ENCODE measurements around the gene ACTRT2. TPM values are rescaled to one million over a fixed set of nuclear protein-coding genes. Genes with fewer than 3 reads are reported as not detected.
A peak's percentile ranks its signal among the peaks of the same experiment; 100 is the strongest.

ACTRT2 gene
- not detected for total RNA-seq
- not detected for polyA plus RNA-seq
- long read RNA-seq, donor 1, result 0 reads
- long read RNA-seq, donor 2, result 0 reads
- long read RNA-seq, donor 3, result 0 reads

GRCh38 chr1:3021233-3021671, at the start of gene ACTRT2:
TSS of gene ACTRT2 (plus strand) at chr1:3021467. CDS start at chr1:3021687, 220 bp downstream.
- H3K27me3 ChIP-seq, result no peaks in the 10 kb centered on the region
- H3K4me3 ChIP-seq, result no peak within 1 kb of the TSS
- H3K27ac ChIP-seq, result no peak within 1 kb of the TSS
- no peaks in the 10 kb centered on the region for H3K36me3 ChIP-seq
- no peaks in the 10 kb centered on the region for H3K4me1 ChIP-seq (ENCODE audit: insufficient read depth)
- DNase-seq, result no peak
- intact Hi-C loops (cut with DNase I), result no loop called here
- H3K9me3 ChIP-seq, result no peaks in the 10 kb centered on the region
- 46 to 57% (median 52%) methylated on average over 8 of the region's 8 CpGs for WGBS, 3 donors
- TF ChIP-seq POLR2A (IDR thresholded peaks at IDR 0.05), result no peak
- TF ChIP-seq EP300 (IDR thresholded peaks at IDR 0.05), result no peak
- TF ChIP-seq, protein P1, sequence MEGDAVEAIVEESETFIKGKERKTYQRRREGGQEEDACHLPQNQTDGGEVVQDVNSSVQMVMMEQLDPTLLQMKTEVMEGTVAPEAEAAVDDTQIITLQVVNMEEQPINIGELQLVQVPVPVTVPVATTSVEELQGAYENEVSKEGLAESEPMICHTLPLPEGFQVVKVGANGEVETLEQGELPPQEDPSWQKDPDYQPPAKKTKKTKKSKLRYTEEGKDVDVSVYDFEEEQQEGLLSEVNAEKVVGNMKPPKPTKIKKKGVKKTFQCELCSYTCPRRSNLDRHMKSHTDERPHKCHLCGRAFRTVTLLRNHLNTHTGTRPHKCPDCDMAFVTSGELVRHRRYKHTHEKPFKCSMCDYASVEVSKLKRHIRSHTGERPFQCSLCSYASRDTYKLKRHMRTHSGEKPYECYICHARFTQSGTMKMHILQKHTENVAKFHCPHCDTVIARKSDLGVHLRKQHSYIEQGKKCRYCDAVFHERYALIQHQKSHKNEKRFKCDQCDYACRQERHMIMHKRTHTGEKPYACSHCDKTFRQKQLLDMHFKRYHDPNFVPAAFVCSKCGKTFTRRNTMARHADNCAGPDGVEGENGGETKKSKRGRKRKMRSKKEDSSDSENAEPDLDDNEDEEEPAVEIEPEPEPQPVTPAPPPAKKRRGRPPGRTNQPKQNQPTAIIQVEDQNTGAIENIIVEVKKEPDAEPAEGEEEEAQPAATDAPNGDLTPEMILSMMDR (IDR thresholded peaks at IDR 0.05), result no peak

GRCh38 chr1:2971609-2972008, 49.7 kb upstream of the ACTRT2 start:
- intact Hi-C loops (cut with DNase I), result no loop called here
- Histone ChIP-seq H3K27ac (no peak overlapping the region), H3K4me1 (ENCODE audit: insufficient read depth) (peaks cover 21% of the 10 kb centered on the region), H3K36me3 (no peaks in the 10 kb centered on the region), H3K9me3 (no peaks in the 10 kb centered on the region), H3K27me3 (no peaks in the 10 kb centered on the region), H3K4me3 (no peak overlapping the region)
- WGBS, 3 donors, result 94 to 98% (median 94%) methylated on average over 2 to 9 of the region's 9 CpGs
- peak in 1 of 5 donors; percentile 8 for DNase-seq
- TF ChIP-seq POLR2A (IDR thresholded peaks at IDR 0.05) (no peak), EP300 (IDR thresholded peaks at IDR 0.05) (no peak)
- TF ChIP-seq, protein P1 (IDR thresholded peaks at IDR 0.05), result no peak

DNA sequence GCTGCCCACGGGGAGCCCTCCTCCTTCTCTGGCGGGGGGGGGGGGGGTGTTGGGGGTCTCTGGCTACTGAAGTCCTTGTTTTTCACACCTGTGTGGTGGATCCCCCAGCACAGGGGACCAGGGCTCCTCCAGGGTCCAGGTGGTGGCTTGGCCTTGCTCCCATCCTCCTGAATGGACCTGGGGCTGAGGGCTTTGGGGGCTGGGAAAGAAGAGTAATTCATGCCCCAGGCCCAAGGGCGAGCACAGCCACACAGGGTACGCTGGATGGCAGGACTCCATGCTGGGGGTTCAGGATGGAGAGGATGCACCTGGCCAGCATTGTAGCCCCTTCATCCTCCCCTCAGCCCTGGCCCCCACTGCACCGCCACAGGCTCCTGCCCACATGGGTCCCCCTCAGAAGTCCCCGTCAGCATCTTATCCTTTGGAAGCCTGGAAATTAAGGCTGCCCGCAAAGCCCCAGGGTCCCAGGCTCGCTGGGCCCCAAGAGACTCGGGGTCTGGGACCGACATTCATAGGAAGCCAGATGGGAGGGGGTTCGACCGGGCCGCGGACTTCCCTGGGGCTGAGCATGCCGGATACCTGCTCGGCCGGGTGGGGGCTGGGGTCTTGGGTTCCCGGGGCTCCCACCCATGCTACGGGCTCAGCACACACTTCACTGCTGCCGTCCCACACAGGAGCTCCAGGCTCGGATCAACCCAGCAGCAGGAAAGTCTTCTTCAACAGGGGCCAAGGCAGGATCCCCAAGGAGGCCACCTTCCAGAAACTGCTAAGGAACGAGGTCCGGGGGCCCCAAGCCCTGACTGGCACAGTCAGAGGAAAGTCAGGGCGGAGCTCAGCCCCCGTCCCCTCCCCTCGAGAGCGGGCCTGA, 49.0 kb upstream of the ACTRT2 start:
- Histone ChIP-seq H3K4me1 (ENCODE audit: insufficient read depth) (peaks cover 16% of the 10 kb centered on the region), H3K27me3 (no peaks in the 10 kb centered on the region), H3K27ac (no peak overlapping the region), H3K36me3 (no peaks in the 10 kb centered on the region), H3K4me3 (no peak overlapping the region), H3K9me3 (no peaks in the 10 kb centered on the region)
- TF ChIP-seq POLR2A (IDR thresholded peaks at IDR 0.05) (no peak), EP300 (IDR thresholded peaks at IDR 0.05) (no peak)
- TF ChIP-seq, protein P1 (IDR thresholded peaks at IDR 0.05), result no peak
- 90 to 96% (median 92%) methylated on average over 14 to 27 of the region's 27 CpGs for WGBS, 3 donors
- DNase-seq, result peak in 1 of 5 donors; percentile 6
- intact Hi-C loops (cut with DNase I), result no loop called here

- Histone ChIP-seq H3K36me3 (no peaks in the 10 kb centered on the region), H3K9me3 (no peaks in the 10 kb centered on the region), H3K27me3 (no peaks in the 10 kb centered on the region), H3K27ac (no peak overlapping the region), H3K4me1 (ENCODE audit: insufficient read depth) (peaks cover 11% of the 10 kb centered on the region), H3K4me3 (no peak overlapping the region)
- WGBS, 3 donors, result 69 to 84% (median 82%) methylated on average over 13 to 14 of the region's 14 CpGs
- intact Hi-C loops (cut with DNase I), result no loop called here
- TF ChIP-seq EP300 (IDR thresholded peaks at IDR 0.05), result no peak
- TF ChIP-seq POLR2A (IDR thresholded peaks at IDR 0.05), result no peak
- TF ChIP-seq, protein P1 (IDR thresholded peaks at IDR 0.05), result no peak
- DNase-seq, result peak in 1 of 5 donors; percentile 4
These were observed 48.2 kb upstream of the ACTRT2 start for GRCh38 chr1:2972879-2973575.
